ENCODE results near the gene CTIF.

DNA sequence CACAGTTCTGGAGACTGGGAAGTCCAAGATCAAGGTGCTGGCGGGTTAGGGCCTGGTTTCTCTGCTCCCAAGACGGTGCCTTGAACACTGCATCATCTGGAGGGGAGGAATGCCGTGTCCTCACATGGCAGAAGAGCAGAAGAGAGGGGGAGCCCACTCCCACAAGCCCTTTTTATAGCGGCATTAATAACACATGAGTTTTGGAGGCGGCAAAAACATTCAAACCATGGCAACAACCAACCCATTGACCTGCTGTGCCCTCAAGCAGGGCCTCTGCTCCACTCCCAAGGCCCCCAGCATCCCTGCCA is 349.9 kb downstream of the CTIF start:
- no peak for TF ChIP-seq POLR2AphosphoS5 (IDR thresholded peaks at IDR 0.05)
- TF ChIP-seq, protein P1, sequence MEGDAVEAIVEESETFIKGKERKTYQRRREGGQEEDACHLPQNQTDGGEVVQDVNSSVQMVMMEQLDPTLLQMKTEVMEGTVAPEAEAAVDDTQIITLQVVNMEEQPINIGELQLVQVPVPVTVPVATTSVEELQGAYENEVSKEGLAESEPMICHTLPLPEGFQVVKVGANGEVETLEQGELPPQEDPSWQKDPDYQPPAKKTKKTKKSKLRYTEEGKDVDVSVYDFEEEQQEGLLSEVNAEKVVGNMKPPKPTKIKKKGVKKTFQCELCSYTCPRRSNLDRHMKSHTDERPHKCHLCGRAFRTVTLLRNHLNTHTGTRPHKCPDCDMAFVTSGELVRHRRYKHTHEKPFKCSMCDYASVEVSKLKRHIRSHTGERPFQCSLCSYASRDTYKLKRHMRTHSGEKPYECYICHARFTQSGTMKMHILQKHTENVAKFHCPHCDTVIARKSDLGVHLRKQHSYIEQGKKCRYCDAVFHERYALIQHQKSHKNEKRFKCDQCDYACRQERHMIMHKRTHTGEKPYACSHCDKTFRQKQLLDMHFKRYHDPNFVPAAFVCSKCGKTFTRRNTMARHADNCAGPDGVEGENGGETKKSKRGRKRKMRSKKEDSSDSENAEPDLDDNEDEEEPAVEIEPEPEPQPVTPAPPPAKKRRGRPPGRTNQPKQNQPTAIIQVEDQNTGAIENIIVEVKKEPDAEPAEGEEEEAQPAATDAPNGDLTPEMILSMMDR (IDR thresholded peaks at IDR 0.05), result no peak

All from transverse colon (tissue), 4 donors.